Inflammatory macrophage treated with lipopolysaccharide for 4 hours (primary cell): ENCODE results near the gene FBLN2.
"Not testable (repeated sequence)": the region's sequence is repeated elsewhere in the genome, so short reads cannot be mapped to it uniquely, and the experiment has no call there.

Experiments
- DNase-seq: peaks from one replicate; pipeline ENCODE4 v3.0.0-alpha.2; 2020

The FBLN2 gene

GRCh38 chr3:13514639-13515435 is 34.1 kb upstream of the FBLN2 start:
- no peak for DNase-seq

DNA sequence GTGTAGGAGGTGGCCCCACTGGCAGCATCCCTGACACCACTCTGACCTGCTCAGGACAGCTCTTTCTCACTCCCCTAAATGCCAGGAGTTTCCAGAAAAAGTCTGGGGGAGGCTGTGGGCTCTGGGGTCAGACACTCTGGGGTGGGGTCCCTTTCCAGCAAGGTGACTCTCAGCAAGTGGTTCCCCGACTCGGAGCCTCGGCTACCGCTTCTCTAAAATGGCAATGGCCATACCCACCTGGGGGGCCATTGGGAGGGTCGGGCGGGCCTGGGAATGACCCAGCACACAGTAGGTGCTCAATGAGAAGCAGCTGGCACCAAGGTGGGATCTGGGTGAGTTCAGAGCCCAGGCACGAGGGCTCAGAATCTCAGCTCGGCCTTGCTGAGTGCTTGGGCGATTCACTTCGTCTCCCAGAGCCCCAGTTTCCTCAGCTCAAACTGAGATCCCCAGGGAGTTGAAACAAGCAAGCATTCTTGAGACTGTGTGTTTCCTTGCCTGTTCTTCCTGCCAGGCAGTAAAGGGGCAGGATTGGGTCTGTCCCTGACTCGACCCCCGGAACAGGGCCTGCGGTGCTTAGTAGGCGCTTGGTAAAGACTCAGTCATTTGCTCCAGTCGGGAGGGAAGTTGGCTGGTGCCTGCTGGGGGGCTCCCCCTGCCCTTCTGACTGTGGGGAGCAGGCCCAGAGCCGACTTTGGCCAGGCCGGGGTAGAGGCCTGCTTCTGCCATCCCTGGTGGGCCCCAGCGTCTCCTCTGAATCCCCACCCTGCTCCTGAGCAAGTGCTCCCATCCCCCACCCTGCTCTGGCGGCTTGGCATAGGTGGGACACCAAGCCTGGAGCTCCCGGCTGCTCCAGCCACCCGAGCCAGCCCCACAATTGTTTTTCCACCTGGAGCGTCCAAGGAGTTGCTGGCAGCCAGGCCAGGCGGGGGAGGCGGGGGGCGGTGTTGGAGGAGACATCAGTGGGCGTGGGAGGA is 32.9 kb upstream of the FBLN2 start:
- DNase-seq, result no peak

- DNase-seq, result no peak
These were observed 32.2 kb upstream of the FBLN2 start for GRCh38 chr3:13516760-13517135.

DNA sequence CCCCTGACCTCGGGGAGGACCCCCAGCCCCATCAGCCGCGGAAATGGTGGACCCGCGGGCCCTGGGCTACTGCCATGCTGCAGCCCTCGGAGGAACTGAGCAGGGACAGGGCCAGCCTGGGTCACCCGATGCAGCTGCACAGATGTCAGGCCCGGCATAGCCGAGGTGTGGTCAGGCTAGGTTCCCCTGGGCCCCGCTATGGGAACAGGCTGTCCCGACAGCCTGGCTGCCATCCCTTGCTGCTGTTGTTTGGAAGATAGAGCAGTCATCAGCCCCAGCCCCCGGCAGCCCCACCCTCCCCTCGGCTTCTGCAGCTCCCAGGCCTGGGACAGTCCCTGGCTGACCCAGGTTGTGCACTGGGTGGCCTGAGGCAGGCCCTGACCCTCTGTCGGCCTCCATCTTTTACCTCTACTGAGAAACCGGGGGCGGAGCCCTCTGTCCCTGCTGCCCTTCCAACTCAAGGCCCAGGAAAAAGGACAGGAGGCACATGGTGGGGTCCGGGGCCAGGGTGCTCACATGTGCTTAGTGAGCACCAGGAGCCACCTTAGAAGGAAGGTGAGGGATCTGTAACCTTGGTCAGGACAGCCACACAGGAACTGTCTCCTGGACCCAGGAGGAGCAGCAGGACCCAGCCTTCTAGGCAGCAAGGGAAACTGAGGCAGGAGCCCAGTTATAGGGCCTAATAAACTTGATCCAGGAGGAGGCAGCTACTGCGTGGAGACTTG is 31.5 kb upstream of the FBLN2 start:
- DNase-seq, result no peak

DNA sequence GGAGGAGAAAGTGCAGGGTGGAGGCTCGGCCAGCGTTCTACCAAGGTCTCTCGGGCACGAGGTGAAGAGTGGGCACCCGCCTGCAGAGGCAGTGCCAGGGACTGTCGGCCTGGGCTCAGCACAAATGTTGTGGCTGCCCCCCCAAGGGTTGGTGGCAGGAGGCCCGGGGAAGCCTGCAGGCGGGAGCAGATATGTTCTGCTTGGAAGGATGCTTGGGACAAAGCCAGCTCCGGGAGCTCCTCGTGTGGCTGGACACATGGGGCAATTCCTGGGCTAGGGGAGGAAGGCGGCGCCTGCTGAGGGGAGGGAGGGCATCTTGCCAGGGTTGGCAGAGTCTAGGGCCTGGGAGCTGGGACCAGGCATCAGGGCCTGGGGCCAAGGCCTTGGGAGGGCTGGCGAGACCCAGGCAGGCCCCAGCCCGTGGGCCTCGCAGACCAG is 30.4 kb upstream of the FBLN2 start:
- no peak for DNase-seq

- no peak for DNase-seq
These were observed 29.7 kb upstream of the FBLN2 start for GRCh38 chr3:13519006-13519791.

DNA sequence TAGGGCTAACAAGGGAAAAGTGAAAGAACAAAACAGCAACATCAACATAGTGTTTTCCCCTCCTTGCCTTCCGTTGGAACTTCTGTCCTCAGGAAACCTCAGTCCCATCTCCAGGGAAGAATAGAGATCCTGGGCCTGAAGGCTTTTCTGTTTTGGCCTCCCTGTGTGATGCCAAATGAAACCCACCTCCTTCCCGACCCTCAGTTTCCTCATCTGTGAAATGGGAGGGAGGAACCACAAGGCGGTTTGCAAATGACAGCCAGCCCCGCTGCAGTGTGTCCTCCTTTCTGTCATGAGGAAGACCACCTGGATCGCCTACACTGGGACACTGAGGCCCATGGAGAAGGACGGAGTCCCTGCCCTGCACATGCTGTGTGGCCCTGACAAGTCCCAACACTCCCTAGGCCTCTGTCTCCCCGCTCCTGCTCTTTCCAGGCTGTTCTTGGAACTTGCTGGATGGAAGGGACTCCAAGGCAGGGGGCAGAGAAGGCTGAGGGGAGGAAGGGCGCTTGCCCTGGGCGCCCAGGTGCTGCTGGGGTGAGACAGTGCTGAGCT is 28.5 kb upstream of the FBLN2 start:
- no peak for DNase-seq

DNA sequence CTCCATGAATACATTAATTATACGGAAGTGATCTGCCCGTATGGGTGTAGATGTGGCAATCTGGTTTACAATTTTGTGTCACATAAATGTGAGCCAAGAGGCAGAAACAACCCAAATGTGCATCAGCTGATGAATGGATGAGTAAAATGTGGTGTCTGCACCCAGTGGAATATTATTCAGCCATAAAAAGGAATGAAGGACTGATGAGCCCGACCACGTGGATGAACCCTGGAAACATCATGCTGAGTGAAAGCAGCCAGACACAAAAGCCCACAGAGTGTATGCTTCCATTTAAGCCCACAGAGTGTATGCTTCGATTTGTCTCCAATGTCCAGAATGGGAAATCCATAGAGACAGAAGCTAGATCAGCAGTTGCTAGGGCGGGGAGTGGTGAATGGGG is 27.6 kb upstream of the FBLN2 start:
- no peak for DNase-seq

DNA sequence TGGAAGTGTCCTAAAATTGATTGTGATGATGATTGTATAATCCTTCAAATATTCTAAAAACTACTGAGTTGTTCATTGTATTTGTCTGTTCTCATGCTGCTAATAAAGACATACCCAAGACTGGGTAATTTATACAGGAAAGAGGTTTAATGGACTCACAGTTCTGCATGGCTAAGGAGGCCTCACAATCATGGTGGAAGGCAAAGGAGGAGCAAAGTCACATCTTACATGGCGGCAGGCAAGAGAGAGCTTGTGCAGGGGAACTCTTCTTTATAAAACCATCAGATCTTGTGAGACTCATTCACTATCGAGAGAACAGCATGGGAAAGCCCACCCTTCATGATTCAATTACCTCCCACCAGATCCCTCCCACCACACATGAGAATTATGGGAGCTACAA is 27.2 kb upstream of the FBLN2 start:
- DNase-seq, result not testable (repeated sequence)

GRCh38 chr3:13522236-13522635 is 26.7 kb upstream of the FBLN2 start:
- DNase-seq, result no peak

DNA sequence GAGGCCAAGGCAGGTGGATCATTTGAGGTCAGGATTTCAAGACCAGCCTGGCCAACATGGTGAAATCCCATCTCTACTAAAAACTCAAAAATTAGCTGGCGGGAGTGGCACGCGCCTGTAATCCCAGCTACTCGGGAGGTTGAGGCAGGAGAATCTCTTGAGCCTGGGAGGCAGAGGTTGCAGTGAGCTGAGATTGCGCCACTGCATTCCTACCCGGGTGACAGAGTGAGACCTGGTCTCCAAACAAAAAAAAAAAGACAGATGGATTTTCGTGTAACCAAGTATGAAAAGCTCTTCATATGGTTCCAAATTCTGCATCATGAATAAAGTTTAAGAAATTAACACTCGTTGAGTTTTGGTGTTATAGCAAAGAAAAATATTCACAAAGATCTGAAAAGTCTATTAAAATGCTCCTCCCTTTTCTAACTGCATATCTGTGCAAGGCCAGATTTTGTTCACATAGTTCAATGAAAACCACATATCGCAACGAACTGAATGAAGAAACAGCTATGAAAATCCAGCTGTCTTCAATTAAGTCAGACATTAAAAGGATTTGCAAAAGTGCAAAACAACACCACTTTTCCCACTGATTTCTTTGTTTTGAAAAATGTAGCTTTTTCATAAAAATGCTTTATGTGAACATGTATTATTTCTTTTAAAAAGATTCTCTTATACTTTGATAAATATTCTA is 23.8 kb upstream of the FBLN2 start:
- no peak for DNase-seq

GRCh38 chr3:13525827-13526625 is 22.9 kb upstream of the FBLN2 start:
- no peak for DNase-seq

GRCh38 chr3:13526626-13526949 is 22.3 kb upstream of the FBLN2 start:
- no peak for DNase-seq

- DNase-seq, result no peak
These were observed 20.6 kb upstream of the FBLN2 start for GRCh38 chr3:13528217-13528867.

DNA sequence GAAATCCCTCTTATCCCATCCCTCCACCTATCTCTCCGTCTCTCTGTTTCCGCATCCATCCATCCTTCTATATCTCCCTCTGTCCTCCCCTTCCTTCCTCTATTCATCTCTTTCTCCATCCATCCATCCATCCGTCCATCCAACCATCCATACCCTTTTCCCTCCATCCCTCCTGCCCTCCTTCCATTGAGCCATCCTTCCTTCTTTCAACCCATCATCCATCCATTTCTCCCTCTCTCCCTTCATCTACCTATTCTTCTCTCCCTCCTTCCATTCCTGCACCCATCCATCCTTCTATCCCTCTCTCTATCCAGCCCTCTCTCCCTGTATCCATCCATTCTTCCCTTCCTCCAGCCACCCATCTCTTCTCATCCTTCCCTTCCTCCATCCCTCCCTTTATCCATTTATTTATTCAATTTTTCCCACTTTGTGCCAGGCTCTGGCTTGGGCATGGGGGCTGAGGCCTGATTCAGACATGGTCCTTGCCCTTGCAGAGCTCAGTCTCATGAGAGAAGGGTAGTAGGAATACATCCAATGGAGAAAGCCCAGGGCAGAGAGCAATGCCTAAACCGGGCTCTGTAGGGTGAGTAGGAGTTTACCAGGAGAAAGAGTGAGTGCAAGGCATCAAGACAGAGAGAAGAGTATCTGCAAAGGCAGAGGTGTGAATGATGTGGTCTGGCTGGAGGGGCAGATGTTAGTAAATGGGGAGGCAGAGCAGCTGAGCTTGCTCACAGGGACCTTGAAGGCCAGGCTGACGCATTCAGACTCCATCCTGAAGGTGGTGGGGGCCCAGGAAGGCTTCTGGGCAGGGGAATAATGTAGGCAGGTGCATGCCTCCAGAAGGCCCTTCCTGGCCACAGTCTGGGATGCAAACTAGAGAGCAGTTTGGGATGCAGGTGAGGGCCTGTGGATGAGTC is 19.5 kb upstream of the FBLN2 start:
- no peak for DNase-seq

DNA sequence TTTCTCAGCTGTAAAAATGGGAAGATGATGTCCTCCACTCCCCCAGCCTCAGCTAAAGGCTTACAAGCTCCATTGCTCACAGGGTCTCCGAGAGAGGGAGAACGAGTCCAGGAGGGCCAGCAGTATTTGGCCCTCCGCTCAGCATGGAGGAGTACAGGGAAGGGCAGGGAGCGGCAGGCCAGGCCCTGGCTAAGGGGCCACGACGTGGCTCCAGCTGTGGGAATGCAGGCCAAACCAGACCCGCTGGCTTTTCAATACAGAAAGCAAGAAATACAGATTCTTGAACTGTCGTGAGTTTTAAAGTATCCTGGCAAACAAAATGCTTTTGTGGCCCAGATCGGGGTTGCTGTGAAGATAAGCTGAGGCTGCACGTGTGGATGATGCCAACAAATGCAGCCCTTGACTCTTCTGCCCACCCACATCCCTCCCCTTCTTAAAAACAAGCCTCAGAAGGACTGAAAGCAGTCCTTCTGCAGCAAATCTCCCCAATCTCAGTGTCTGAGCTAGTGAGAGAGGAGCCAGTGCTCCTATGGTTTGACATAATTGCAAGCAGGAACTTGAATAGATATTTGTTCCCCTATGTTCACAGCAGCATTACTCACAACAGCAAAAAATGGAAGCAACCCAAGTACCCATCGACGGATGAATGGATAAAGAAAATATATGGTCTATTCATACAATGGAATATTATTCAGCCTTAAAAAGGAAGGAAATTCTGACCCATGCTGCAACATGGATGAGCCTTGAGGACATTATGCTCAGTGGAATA is 18.5 kb upstream of the FBLN2 start:
- DNase-seq, result no peak

GRCh38 chr3:13532085-13532484 is 16.8 kb upstream of the FBLN2 start:
- DNase-seq, result no peak

GRCh38 chr3:13532631-13533030 is 16.3 kb upstream of the FBLN2 start:
- no peak for DNase-seq
